Central memory CD8-positive, alpha-beta T cell (primary cell): ENCODE measurements around the gene KSR2.

Experiments
- ATAC-seq: fragments of 150-1000 bp; cut with Tn5 transposase; replicated peaks from 2 replicates; pipeline ENCODE4 v1.10.0; 2022; ENCODE audit warnings: mild to moderate bottlenecking, moderate FRiP score, moderate number of reproducible peaks; ENCODE audit not compliant: poor library complexity, severe bottlenecking; ENCODE audit errors: extremely low read depth
- DNase-seq, 2 donors: peaks; one replicate each; pipeline ENCODE4 v3.0.0; 2021; ENCODE audit warnings: low spot score in 2 of 2
- H3K27ac Mint-ChIP-seq: one replicate; pipeline ENCODE4 v1.8.0; 2022; ENCODE audit warnings: low read depth, mild to moderate bottlenecking, moderate library complexity, mixed read lengths
- H3K27me3 Mint-ChIP-seq: one replicate; pipeline ENCODE4 v1.8.0; 2022; ENCODE audit warnings: mixed read lengths
- H3K36me3 Mint-ChIP-seq: one replicate; pipeline ENCODE4 v1.8.0; 2022; ENCODE audit warnings: mild to moderate bottlenecking, moderate library complexity, mixed read lengths; ENCODE audit not compliant: insufficient read depth
- H3K4me1 Mint-ChIP-seq: one replicate; pipeline ENCODE4 v1.8.0; 2022; ENCODE audit warnings: mixed read lengths
- H3K4me3 Mint-ChIP-seq: one replicate; pipeline ENCODE4 v1.8.0; 2022; ENCODE audit warnings: mild to moderate bottlenecking, moderate library complexity, mixed read lengths
- H3K9me3 Mint-ChIP-seq: one replicate; pipeline ENCODE4 v1.8.0; 2022; ENCODE audit warnings: mixed read lengths

Gene KSR2

DNA sequence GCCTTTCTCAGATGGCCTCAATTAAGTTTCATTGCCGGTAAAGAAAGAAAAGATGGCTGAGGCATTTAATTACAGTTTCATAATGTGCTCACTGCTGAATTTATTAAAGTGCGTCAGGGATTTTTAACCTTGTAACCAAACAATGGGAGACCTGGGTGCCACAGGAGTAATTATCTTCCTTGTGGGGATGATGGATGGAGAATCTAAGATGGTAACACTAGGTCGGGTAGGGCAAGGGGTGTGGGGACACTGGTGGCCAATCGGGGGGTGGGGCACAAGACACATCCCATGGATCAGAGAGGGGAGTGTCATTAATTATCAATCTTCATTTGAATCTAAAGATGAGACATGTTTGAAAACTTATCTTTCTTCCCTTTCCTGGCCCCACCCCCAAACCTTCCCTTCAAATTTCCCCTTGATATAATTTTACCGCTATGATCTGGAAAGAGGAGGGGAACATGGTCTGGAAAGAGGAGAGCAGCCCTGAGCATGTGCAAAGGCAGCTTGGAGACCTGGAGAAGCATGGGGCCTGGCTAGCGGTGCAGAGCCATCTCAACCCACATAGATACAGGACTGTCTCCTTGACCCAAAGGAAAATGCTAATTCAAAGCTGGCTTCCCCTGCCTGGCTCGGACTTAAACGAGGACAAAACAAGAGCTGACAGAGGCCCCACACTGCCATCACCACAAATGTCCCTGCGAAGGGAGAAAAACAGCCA lies 376.0 kb downstream of the KSR2 start:
- H3K4me1 Mint-ChIP-seq = no peaks in the 10 kb centered on the region
- no peaks in the 10 kb centered on the region for H3K27me3 Mint-ChIP-seq
- no peak for DNase-seq
- ATAC-seq = no peak
- H3K36me3 Mint-ChIP-seq = no peaks in the 10 kb centered on the region
- H3K4me3 Mint-ChIP-seq = no peak overlapping the region
- H3K27ac Mint-ChIP-seq = no peak overlapping the region
- peaks cover 5% of the 10 kb centered on the region for H3K9me3 Mint-ChIP-seq

DNA sequence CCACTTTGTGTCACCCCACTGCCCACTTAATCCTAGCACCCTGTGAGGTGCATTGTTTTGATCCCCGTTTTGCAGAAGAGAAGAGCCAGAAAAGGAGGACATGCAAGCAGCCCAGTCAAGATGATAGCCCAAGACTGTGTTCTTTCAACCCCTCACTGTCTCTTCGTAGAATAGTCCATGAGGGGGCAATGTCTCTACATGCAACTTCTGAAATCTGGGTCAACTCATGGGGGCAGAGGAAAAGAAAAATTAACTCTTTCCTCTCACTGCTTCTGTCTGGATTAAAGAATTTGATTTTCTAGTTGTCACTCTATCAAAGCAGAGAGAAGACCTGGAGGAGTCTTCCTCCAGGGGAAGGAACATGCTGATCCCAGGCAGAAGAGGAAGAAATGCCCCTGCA lies 377.8 kb downstream of the KSR2 start:
- ATAC-seq (no peak), DNase-seq (no peak)
- Mint-ChIP-seq H3K27me3 (peaks cover 12% of the 10 kb centered on the region), H3K9me3 (peaks cover 5% of the 10 kb centered on the region), H3K4me1 (no peaks in the 10 kb centered on the region), H3K4me3 (no peak overlapping the region), H3K36me3 (no peaks in the 10 kb centered on the region), H3K27ac (no peak overlapping the region)

DNA sequence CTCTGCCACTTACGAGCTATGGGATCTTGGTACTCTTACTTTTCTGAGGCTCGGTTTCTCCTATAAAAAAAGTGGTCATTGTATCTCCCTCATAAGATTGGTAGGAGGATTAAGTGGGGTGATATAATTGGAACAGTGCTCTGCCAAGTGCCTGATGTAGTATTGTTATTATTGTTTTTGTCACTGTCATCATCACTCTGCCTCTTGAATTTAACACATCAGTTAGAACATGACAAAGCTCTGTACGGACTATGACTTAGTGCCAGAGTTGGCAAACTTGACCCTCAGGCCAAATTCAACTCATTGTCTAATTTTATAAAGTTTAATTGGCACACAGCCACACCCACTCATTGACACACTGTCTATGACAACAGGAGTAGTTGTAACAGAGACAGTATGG lies 378.4 kb downstream of the KSR2 start:
- Mint-ChIP-seq H3K27ac (no peak overlapping the region), H3K27me3 (peaks cover 17% of the 10 kb centered on the region), H3K4me3 (no peak overlapping the region), H3K36me3 (no peaks in the 10 kb centered on the region), H3K9me3 (peaks cover 5% of the 10 kb centered on the region), H3K4me1 (no peaks in the 10 kb centered on the region)
- DNase-seq (no peak), ATAC-seq (no peak)

DNA sequence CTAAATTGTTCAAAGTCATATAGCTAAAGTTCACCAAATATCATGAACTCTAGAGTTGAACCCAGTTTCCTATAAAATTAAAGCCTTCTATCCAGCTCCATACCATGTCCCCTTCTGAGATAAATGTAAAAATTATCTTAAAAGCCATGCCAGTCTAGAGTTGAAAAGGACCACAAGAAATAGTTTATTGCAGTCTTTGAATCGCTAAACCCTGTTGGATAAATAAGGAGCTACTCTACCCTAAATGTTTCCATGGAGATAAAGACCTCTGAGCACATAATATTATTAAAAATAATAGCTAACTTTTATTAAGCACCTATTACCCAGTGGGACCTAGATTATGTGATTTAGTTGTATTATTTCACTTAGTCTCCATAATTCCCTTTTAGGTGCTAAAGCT lies 379.8 kb downstream of the KSR2 start:
- ATAC-seq = no peak
- no peak overlapping the region for H3K4me3 Mint-ChIP-seq
- peaks cover 17% of the 10 kb centered on the region for H3K27me3 Mint-ChIP-seq
- H3K36me3 Mint-ChIP-seq = no peaks in the 10 kb centered on the region
- H3K27ac Mint-ChIP-seq = no peak overlapping the region
- DNase-seq = no peak
- peaks cover 5% of the 10 kb centered on the region for H3K9me3 Mint-ChIP-seq
- no peaks in the 10 kb centered on the region for H3K4me1 Mint-ChIP-seq

DNA sequence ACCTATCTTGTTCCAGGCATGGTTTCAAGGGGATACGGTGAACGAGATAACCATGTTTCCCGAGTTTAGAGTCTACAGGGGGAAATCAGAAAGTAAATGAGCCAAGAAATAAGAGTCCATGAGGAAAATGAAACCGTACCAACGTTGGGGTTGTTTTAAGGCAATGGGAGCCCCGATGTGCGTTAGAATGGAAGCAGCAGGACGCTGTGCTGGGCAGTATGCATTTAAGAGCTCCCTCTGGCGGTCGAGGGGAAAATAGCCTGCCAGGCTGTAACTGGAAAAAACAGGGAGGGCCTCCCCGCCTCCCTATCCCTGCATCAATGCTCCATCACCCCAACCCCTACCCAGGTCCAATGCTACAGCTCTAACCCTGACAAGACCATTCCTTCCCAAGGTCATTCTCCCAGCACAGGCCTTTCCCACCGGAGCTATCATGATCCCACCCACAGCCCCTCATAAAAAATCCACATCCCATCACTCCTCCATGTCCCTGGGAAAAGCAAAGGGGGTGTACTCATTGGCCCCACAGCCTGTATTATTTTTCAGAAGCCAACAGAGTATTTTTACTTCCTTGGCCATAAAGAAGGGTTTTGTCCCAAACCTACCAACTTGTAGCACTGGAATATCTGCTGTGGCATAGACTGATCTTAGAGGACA lies 381.0 kb downstream of the KSR2 start:
- H3K4me1 Mint-ChIP-seq = no peaks in the 10 kb centered on the region
- no peaks in the 10 kb centered on the region for H3K36me3 Mint-ChIP-seq
- DNase-seq (no peak), ATAC-seq (no peak)
- peaks cover 5% of the 10 kb centered on the region for H3K9me3 Mint-ChIP-seq
- no peak overlapping the region for H3K4me3 Mint-ChIP-seq
- no peak overlapping the region for H3K27ac Mint-ChIP-seq
- H3K27me3 Mint-ChIP-seq = peaks cover 17% of the 10 kb centered on the region

DNA sequence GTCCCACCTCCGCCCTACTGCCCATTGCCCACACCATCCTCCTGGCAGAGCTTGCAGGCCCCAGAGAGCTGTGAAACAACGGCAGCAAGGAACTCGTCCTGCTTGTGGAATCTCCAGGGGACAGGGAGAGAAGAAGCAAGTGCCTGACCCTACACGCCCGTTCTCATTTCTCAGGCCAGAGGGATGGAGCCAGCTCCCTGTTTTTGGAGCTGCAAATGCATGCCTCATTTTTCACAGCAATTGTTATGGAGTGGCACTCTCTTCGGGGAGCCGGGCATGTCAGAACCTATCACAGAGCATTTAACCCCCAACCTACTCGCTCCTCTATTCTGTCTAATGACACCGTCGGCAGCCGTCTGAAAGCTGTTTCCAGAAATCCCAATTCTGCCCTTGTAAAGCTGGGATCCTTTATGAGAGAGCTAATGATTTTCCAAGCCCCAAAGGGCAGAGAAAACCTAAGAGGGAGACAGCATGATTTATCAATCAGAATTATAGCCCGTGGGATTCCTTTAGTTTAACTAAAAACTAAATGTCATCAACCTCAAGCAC lies 385.0 kb downstream of the KSR2 start:
- no peaks in the 10 kb centered on the region for H3K36me3 Mint-ChIP-seq
- peaks cover 17% of the 10 kb centered on the region for H3K27me3 Mint-ChIP-seq
- no peaks in the 10 kb centered on the region for H3K4me1 Mint-ChIP-seq
- H3K4me3 Mint-ChIP-seq = no peak overlapping the region
- DNase-seq (no peak), ATAC-seq (no peak)
- H3K27ac Mint-ChIP-seq = no peak overlapping the region
- no peaks in the 10 kb centered on the region for H3K9me3 Mint-ChIP-seq

DNA sequence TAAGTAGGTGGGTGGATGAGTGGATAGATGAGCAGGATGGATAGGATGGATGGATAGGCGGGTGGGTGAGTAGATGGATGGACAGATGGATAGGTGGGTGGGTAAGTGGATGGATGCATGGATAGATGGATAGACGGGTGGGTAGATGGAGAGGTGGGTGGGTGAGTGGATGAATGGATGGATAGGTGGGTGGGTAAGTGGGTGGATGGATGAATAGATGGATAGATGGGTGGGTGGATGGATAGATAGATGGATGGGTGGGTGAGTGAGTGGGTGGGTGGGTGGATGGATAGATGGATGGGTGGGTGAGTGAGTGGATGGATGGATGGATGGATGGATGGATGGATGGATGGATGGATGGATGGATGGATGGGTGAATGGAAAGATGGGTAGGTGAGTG lies 385.7 kb downstream of the KSR2 start:
- DNase-seq (no peak), ATAC-seq (no peak)
- Mint-ChIP-seq H3K27me3 (peaks cover 17% of the 10 kb centered on the region), H3K9me3 (no peaks in the 10 kb centered on the region), H3K4me3 (no peak overlapping the region), H3K27ac (no peak overlapping the region), H3K4me1 (no peaks in the 10 kb centered on the region), H3K36me3 (no peaks in the 10 kb centered on the region)

DNA sequence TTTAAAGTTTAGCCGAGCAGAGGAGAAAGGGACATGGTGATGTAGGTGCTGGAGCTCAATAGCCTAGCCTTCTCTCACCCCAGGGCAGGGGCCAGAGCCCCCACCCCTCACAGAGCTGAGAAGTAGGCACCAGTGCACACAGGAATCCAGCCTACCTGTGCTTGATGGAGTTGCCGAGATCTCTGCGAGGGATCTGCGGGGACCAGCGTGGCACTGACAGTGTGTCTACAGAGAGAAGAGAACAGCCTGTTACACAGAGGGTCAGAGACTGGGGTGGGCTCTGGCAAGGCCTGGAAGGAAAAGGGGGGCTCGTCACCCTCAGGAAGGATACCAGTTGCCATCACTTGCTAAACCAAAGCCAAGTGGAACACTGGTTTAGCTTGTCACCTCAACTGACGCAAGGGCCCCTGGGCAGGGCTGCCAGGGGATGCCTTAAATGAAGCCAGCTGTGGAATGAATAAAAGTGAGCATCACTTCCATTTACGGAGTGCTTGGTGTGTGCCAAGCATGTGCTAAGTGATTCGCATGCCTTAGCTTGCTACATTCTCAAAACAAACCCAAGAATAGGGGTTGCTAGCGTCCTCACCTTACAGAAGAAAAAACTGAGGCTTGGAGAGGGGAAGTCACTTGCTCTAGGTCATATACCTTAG lies 386.5 kb downstream of the KSR2 start:
- H3K9me3 Mint-ChIP-seq = no peaks in the 10 kb centered on the region
- DNase-seq = no peak
- H3K27ac Mint-ChIP-seq = no peak overlapping the region
- no peak overlapping the region for H3K4me3 Mint-ChIP-seq
- peaks cover 17% of the 10 kb centered on the region for H3K27me3 Mint-ChIP-seq
- no peaks in the 10 kb centered on the region for H3K4me1 Mint-ChIP-seq
- no peaks in the 10 kb centered on the region for H3K36me3 Mint-ChIP-seq
- ATAC-seq = no peak

DNA sequence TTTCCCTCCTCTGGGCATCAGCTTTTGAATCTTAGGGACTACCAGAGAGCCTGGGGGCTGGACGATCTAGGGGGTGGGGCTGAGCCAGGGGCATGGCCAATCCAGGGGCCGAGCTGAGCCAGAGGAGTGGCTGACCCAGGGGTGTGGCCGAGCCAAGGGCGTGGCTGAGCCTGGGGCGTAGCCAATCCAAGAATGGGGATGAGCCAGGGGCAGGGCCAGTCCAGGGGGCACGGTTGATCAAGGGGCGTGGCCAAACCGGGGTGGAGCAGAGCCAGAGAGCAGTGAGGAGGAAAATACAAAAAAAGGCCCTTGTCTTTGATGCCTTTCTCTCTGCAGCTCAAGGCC lies 388.1 kb downstream of the KSR2 start:
- no peak overlapping the region for H3K27ac Mint-ChIP-seq
- H3K4me1 Mint-ChIP-seq = no peaks in the 10 kb centered on the region
- DNase-seq (no peak), ATAC-seq (no peak)
- no peak overlapping the region for H3K4me3 Mint-ChIP-seq
- H3K9me3 Mint-ChIP-seq = no peaks in the 10 kb centered on the region
- no peaks in the 10 kb centered on the region for H3K36me3 Mint-ChIP-seq
- peaks cover 2% of the 10 kb centered on the region for H3K27me3 Mint-ChIP-seq

DNA sequence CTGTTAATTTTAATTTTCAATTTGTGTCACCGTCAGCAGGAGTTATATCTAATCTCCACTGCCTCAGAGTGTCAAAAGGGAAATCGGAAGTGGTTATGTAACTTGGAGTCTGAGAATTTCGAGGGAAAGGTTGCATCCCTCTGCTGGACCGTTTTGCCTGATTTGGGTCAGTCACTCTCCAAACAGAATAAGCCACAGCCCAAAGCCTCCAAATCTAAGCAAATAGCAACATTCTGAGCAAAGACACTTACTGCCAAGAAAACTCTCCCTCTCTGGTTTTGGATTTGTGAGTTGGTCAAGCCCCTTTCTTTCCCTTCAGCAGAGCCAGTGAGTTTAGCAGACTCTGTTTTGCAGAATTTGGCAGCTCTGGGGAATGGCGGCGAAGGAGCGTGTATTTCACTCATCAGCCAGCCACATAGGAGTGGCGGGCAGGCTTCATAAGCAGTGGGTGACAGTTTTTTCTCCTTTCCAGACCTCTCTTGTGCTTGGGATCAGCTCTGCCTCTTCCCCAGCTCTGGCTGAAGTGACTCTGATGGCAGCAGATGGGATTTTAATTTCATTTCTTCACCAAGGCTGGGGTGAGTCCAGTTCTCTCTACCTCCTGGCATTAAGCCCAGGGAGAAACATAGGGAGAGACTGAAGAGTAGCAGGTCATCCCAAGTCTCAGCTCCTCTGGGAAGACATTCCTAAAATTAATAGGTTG lies 388.6 kb downstream of the KSR2 start:
- Mint-ChIP-seq H3K4me3 (no peak overlapping the region), H3K27me3 (no peaks in the 10 kb centered on the region), H3K27ac (no peak overlapping the region), H3K4me1 (no peaks in the 10 kb centered on the region), H3K9me3 (no peaks in the 10 kb centered on the region), H3K36me3 (no peaks in the 10 kb centered on the region)
- ATAC-seq (no peak), DNase-seq (no peak)

DNA sequence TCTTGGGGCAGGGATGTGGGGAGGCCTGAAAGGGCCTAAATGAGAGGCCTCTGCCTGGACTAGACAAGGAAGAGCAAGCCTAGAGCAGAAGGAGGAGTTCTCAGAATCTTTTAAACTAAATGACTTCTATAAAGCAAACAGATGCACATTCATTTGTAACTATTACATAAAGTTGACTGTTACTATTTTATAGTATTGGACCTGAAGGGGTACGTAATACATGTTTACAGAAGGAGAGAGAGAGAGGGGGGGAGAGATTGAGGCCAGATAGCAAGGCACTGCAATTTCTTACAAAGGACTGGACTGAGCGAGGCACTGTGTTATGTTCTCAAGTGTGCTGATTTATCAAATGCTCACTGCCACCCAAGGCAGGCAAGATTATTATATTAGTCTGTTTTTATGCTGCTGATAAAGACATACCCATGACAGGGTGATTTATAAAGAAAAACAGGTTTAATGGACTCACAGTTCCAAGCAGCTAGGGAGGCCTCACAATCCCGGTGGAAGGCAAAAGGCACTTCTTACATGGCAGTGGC lies 391.6 kb downstream of the KSR2 start:
- Mint-ChIP-seq H3K27ac (no peak overlapping the region), H3K4me1 (no peaks in the 10 kb centered on the region)

DNA sequence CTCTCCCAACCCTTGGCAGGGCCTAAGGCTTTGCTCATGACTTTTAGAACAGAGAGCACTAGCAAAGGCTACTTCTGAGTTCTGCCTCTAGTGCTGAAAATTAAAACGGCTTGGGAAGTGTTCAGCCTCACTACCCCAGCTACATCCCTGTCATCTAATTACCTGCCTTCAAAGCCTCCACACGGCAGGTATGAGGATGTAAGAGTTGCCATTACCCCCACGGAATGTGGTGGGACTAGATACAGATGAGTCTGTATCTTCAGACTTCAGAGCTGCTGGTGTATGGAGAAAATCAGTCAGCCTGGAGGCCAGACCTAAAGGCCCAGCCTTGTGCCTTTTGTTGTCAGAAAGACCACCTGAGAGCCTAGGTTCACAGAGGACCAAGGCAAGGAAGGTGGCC lies 392.7 kb downstream of the KSR2 start:
- Mint-ChIP-seq H3K36me3 (peaks cover 2% of the 10 kb centered on the region), H3K4me1 (no peaks in the 10 kb centered on the region)

More for the DNA sequence above, 391.6 kb downstream of the KSR2 start:
- Mint-ChIP-seq H3K27me3 (no peaks in the 10 kb centered on the region), H3K36me3 (peaks cover 2% of the 10 kb centered on the region), H3K9me3 (no peaks in the 10 kb centered on the region), H3K4me3 (no peak overlapping the region)
- ATAC-seq = no peak
- DNase-seq = no peak

More for the DNA sequence above, 392.7 kb downstream of the KSR2 start:
- DNase-seq (no peak), ATAC-seq (no peak)
- Mint-ChIP-seq H3K27me3 (no peaks in the 10 kb centered on the region), H3K9me3 (no peaks in the 10 kb centered on the region), H3K27ac (no peak overlapping the region), H3K4me3 (no peak overlapping the region)
